SK-N-MC (cell line): Measurements from ENCODE around the gene CAMKV.
A peak's percentile ranks its signal among the peaks of the same experiment; 100 is the strongest.

Source experiments
- DNase-seq: peaks from one replicate; pipeline ENCODE4 v3.0.0-alpha.2; 2011; ENCODE audit warnings: low read depth, low spot score
- H3K27ac ChIP-seq: fragments of 200-600 bp; sonication (generic); 2 replicates; pipeline ENCODE4 v1.5.1; 2016; ENCODE audit warnings: mixed run types
- H3K36me3 ChIP-seq: fragments of 200-600 bp; sonication (generic); 2 replicates; pipeline ENCODE4 v1.6.1; 2017; ENCODE audit warnings: antibody characterized with exemption, low read length, mixed read lengths; ENCODE audit not compliant: insufficient read depth
- H3K4me3 ChIP-seq: fragments of 200-600 bp; sonication (generic); 2 replicates; pipeline ENCODE4 v1.5.1; 2016
- H3K9ac ChIP-seq: fragments of 200-600 bp; sonication (generic); 2 replicates; pipeline ENCODE4 v1.8.0; 2017; ENCODE audit warnings: mixed run types, mixed read lengths; ENCODE audit not compliant: insufficient read length
- H3K9me3 ChIP-seq: fragments of 200-600 bp; sonication (generic); 2 replicates; pipeline ENCODE4 v1.6.1; 2017; ENCODE audit warnings: low read depth, mild to moderate bottlenecking, antibody characterized with exemption, low read length, moderate library complexity, mixed read lengths
- EZH2 ChIP-seq: fragments of 200-600 bp; sonication (generic); IDR thresholded peaks from one replicate; pipeline ENCODE4 v1.6.1; 2017; ENCODE audit warnings: antibody characterized with exemption
- FOXP2 ChIP-seq: optimal IDR thresholded peaks from 2 replicates; pipeline ENCODE3; 2011; ENCODE audit warnings: mild to moderate bottlenecking, moderate library complexity; ENCODE audit not compliant: insufficient read depth; ENCODE audit errors: extremely low read length, control extremely low read depth
- POLR2AphosphoS5 ChIP-seq: IDR thresholded peaks from 2 replicates; pipeline ENCODE4 v1.6.1; 2012; ENCODE audit warnings: mild to moderate bottlenecking, low read depth, low read length, borderline replicate concordance

CAMKV gene

DNA sequence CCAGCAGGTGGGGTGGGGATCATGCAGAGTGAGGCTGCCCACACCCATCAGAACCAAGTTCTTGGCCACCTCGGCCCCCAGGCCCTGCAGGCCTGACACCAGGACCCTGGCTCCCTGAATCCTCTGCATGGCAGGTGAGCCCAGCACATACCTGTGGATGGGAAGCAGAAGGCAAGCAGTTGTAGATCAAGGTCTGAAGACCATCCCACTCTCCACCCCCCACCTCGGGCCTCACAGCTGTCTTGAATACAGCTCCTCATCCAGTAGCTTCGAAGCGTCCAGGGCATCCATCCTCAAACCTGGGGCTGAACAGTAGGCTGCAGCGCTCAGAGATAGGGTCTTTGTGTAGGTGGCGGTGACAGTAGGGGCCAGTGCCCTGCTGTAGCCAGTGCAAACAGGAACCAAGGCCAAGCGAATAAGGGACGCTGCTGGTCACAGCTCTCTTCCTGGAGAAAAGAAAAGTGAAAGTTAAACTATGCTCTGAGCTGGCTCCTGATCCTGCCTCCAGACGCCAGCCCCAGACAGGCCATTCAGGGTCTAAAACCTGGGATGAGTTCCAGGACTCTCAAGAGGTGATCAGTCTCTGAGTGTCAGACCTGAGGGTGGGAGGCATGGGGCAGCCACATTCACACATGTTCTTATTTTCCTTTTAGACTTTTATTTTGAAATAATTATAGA, 56.1 kb downstream of the CAMKV start, which contains the start of gene UBA7:
Gene UBA7, minus strand, starts transcription at position 457 of the 678 bp plus-strand sequence. Its CDS starts 166 bp downstream, at position 291.
- no peaks in the 10 kb centered on the region for H3K9me3 ChIP-seq
- peak within 1 kb of the TSS; percentile 26 for H3K9ac ChIP-seq
- no peaks in the 10 kb centered on the region for H3K36me3 ChIP-seq
- TF ChIP-seq FOXP2 (no peak), POLR2AphosphoS5 (no peak), EZH2 (no peak)
- H3K4me3 ChIP-seq: no peak within 1 kb of the TSS
- DNase-seq: no peak
- 0 out of 2 replicates have a peak within 1 kb of the TSS, but pooled peaks have one; percentile 9 for H3K27ac ChIP-seq

DNA sequence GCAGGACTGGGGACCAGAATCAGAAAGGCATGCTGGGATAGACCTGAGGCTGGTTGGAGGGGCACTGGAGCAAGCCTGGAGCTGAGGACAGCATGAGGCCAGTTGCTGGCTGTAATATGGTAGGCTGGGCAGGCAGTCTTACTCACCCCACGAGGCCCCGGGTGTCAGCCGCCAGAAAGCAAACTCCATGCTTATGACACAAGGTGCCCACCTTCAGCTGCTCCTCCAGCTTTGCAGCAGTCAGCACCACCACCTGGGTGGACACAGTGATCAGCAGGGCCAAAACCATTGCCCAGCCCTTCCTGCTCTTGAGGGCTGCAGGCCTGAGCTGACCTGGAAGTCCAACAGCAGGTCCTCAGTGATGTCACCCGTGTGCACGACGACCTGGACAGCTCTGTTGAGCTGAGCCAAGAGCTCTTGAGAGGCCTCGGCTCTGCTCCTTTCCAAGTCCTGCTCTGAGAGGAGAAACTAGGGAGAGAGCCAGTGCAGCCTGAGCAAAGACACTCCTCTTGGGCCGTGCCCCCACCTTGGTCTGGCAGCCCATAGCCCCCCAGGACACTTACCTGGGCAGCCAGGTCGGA, 56.7 kb downstream of the CAMKV start:
- TF ChIP-seq POLR2AphosphoS5 (no peak), EZH2 (no peak), FOXP2 (no peak)
- H3K4me3 ChIP-seq: no peak overlapping the region
- no peak overlapping the region for H3K9ac ChIP-seq
- no peak for DNase-seq
- no peaks in the 10 kb centered on the region for H3K36me3 ChIP-seq
- H3K27ac ChIP-seq: no peak overlapping the region
- H3K9me3 ChIP-seq: no peaks in the 10 kb centered on the region
